H9 (cell line): ENCODE data around the gene SH3BP5. TPM values are rescaled to one million over a fixed set of nuclear protein-coding genes. Genes with fewer than 3 reads are reported as not detected.

ENCODE experiments used
- DNase-seq: peaks from one replicate; pipeline ENCODE4 v3.0.0-alpha.2; 2017
- H2AFZ ChIP-seq: one replicate; pipeline ENCODE4 v1.6.1; 2013; ENCODE audit warnings: mild to moderate bottlenecking, low read length, control low read depth, moderate library complexity
- H2AK5ac ChIP-seq: 2 replicates; pipeline ENCODE4 v1.6.1; 2013; ENCODE audit warnings: low read length, control low read depth, mixed read lengths; ENCODE audit not compliant: insufficient read length
- H2BK120ac ChIP-seq: one replicate; pipeline ENCODE4 v1.6.1; 2013; ENCODE audit warnings: low read depth, mild to moderate bottlenecking, low read length, control low read depth, inconsistent platforms; ENCODE audit not compliant: poor library complexity, severe bottlenecking
- H2BK12ac ChIP-seq: 2 replicates; pipeline ENCODE4 v1.6.1; 2013; ENCODE audit warnings: low read length, control low read depth, mixed read lengths, low read depth; ENCODE audit not compliant: insufficient read length
- H2BK15ac ChIP-seq: 2 replicates; pipeline ENCODE4 v1.6.1; 2013; ENCODE audit warnings: low read depth, low read length, control low read depth
- H2BK20ac ChIP-seq: one replicate; pipeline ENCODE4 v1.6.1; 2013; ENCODE audit warnings: low read depth, mild to moderate bottlenecking, low read length, control low read depth, inconsistent platforms; ENCODE audit not compliant: poor library complexity, severe bottlenecking
- H2BK5ac ChIP-seq: 2 replicates; pipeline ENCODE4 v1.6.1; 2013; ENCODE audit warnings: low read length, control low read depth, mixed read lengths; ENCODE audit not compliant: insufficient read length
- H3K14ac ChIP-seq: 2 replicates; pipeline ENCODE4 v1.6.1; 2013; ENCODE audit warnings: low read length, control low read depth; ENCODE audit not compliant: insufficient read depth
- H3K18ac ChIP-seq: 2 replicates; pipeline ENCODE4 v1.6.1; 2013; ENCODE audit warnings: low read depth, mild to moderate bottlenecking, mixed read lengths, low read length, control low read depth; ENCODE audit not compliant: insufficient read length
- H3K23ac ChIP-seq: 2 replicates; pipeline ENCODE4 v1.6.1; 2013; ENCODE audit warnings: low read length, control low read depth, mixed read lengths, low read depth; ENCODE audit not compliant: insufficient read length
- H3K23me2 ChIP-seq: 2 replicates; pipeline ENCODE4 v1.6.1; 2013; ENCODE audit warnings: low read depth, mild to moderate bottlenecking, mixed read lengths, low read length, control low read depth; ENCODE audit not compliant: insufficient read length, poor library complexity, severe bottlenecking
- H3K27ac ChIP-seq: 2 replicates; pipeline ENCODE4 v1.5.1; 2013; ENCODE audit warnings: low read length, control low read depth, mixed read lengths, low read depth; ENCODE audit not compliant: insufficient read length
- H3K27me3 ChIP-seq: 2 replicates; pipeline ENCODE4 v1.6.1; 2013; ENCODE audit warnings: low read length, control low read depth, inconsistent platforms; ENCODE audit not compliant: insufficient read depth
- H3K4ac ChIP-seq: 2 replicates; pipeline ENCODE4 v1.6.1; 2013; ENCODE audit warnings: low read depth, mild to moderate bottlenecking, control low read depth, inconsistent platforms, low read length, moderate library complexity
- H3K4me1 ChIP-seq: 2 replicates; pipeline ENCODE4 v1.6.1; 2013; ENCODE audit warnings: low read length, control low read depth, inconsistent platforms; ENCODE audit not compliant: insufficient read depth
- H3K4me2 ChIP-seq: 2 replicates; pipeline ENCODE4 v1.6.1; 2013; ENCODE audit warnings: low read length, control low read depth, mixed read lengths; ENCODE audit not compliant: insufficient read length, insufficient read depth
- H3K56ac ChIP-seq: 2 replicates; pipeline ENCODE4 v1.6.1; 2013; ENCODE audit warnings: low read depth, mild to moderate bottlenecking, mixed read lengths, low read length, control low read depth; ENCODE audit not compliant: insufficient read length
- H3K79me1 ChIP-seq: 2 replicates; pipeline ENCODE4 v1.6.1; 2013; ENCODE audit warnings: low read depth, mild to moderate bottlenecking, moderate library complexity, low read length, control low read depth, inconsistent platforms; ENCODE audit not compliant: insufficient read depth, poor library complexity, severe bottlenecking
- H3K79me2 ChIP-seq: 2 replicates; pipeline ENCODE4 v1.6.1; 2013; ENCODE audit warnings: low read length, control low read depth, inconsistent platforms; ENCODE audit not compliant: insufficient read depth
- H3K9ac ChIP-seq: 2 replicates; pipeline ENCODE4 v1.6.1; 2013; ENCODE audit warnings: low read length, control low read depth, mixed read lengths; ENCODE audit not compliant: insufficient read length; ENCODE audit errors: extremely low read depth
- H3K9me3 ChIP-seq: one replicate; pipeline ENCODE4 v1.6.1; 2013; ENCODE audit warnings: low read depth, low read length, inconsistent platforms; ENCODE audit not compliant: control insufficient read depth
- H3T11ph ChIP-seq: one replicate; pipeline ENCODE4 v1.6.1; 2013; ENCODE audit warnings: mild to moderate bottlenecking, low read length, control low read depth, inconsistent platforms
- H4K20me1 ChIP-seq: one replicate; pipeline ENCODE4 v1.6.1; 2013; ENCODE audit not compliant: control insufficient read depth, insufficient read length, insufficient read depth
- H4K5ac ChIP-seq: 2 replicates; pipeline ENCODE4 v1.6.1; 2013; ENCODE audit warnings: low read depth, mild to moderate bottlenecking, mixed read lengths, low read length, control low read depth; ENCODE audit not compliant: insufficient read length
- H4K8ac ChIP-seq: replicated peaks from 2 replicates; pipeline ENCODE4 v1.6.1; 2013; ENCODE audit warnings: low read length, control low read depth, mixed read lengths, low read depth; ENCODE audit not compliant: insufficient read length
- H4K91ac ChIP-seq: 2 replicates; pipeline ENCODE4 v1.6.1; 2013; ENCODE audit warnings: low read depth, mild to moderate bottlenecking, moderate library complexity, mixed read lengths, low read length, control low read depth; ENCODE audit not compliant: insufficient read length
- H3K27ac Mint-ChIP-seq, 3 experiments: 2 replicates in 2 of 3; 3 replicates in 1 of 3; pipeline ENCODE4 v1.8.0; 2020 to 2021; ENCODE audit warnings: mixed read lengths in 3 of 3, mild to moderate bottlenecking in 1 of 3, moderate library complexity in 1 of 3
- H3K27me3 Mint-ChIP-seq: 2 replicates; pipeline ENCODE4 v1.8.0; 2021; ENCODE audit warnings: low read depth, mild to moderate bottlenecking, moderate library complexity, mixed read lengths
- H3K36me3 Mint-ChIP-seq, 3 experiments: 2 replicates in 2 of 3; 3 replicates in 1 of 3; pipeline ENCODE4 v1.8.0; 2020 to 2021; ENCODE audit warnings: low read depth in 3 of 3, mixed read lengths in 3 of 3; ENCODE audit not compliant: insufficient read depth in 1 of 3
- H3K4me1 Mint-ChIP-seq, 2 experiments: 2 replicates each; pipeline ENCODE4 v1.8.0; 2020; ENCODE audit warnings: mixed read lengths in 2 of 2
- H3K4me3 Mint-ChIP-seq, 2 experiments: 2 replicates in 1 of 2; 3 replicates in 1 of 2; pipeline ENCODE4 v1.8.0; 2020 to 2021; ENCODE audit warnings: mild to moderate bottlenecking in 2 of 2, mixed read lengths in 2 of 2, moderate library complexity in 1 of 2
- H3K9me3 Mint-ChIP-seq, 2 experiments: 2 replicates in 1 of 2; 3 replicates in 1 of 2; pipeline ENCODE4 v1.8.0; 2020; ENCODE audit warnings: mild to moderate bottlenecking in 2 of 2, mixed read lengths in 2 of 2, moderate library complexity in 1 of 2
- CTCF ChIP-seq: fragments of 200-600 bp; sonication (generic); conservative IDR thresholded peaks from 3 replicates; pipeline ENCODE4 v1.8.0; 2021; ENCODE audit warnings: antibody characterized with exemption, mild to moderate bottlenecking
- WGBS: extraction: QIAGEN DNeasy Blood & Tissue Kit; methylation state at CpG from one replicate; pipeline ENCODE4 v1.1.7; 2013; ENCODE audit warnings: missing lambda C conversion rate, low lambda C conversion rate, mixed read lengths; ENCODE audit not compliant: insufficient read length; ENCODE audit errors: extremely low coverage; 5-methylcytosine and 5-hydroxymethylcytosine counted together
- total RNA-seq: library from RNA; stranded (reverse); gene quantifications from 2 replicates; pipeline ENCODE4 v1.2.1, GENCODE V29; 2021

SH3BP5 gene
- total RNA-seq, 1 experiment from 2014 or later, result 6.8 TPM

GRCh38 chr3:15319136-15319535 lies 13.2 kb downstream of the SH3BP5 start:
- H4K8ac ChIP-seq, result no peak overlapping the region
- H2BK20ac ChIP-seq, result no peak overlapping the region
- H3K79me1 ChIP-seq, result no peaks in the 10 kb centered on the region
- H3K27me3 ChIP-seq, result no peaks in the 10 kb centered on the region
- H3K27ac ChIP-seq, result no peak overlapping the region
- H2AK5ac ChIP-seq, result no peak overlapping the region
- H3K56ac ChIP-seq, result no peak overlapping the region
- no peaks in the 10 kb centered on the region for H3K36me3 Mint-ChIP-seq
- H2BK120ac ChIP-seq, result no peak overlapping the region
- no peak overlapping the region for H3K9ac ChIP-seq
- no peak overlapping the region for H3T11ph ChIP-seq
- H2BK12ac ChIP-seq, result no peak overlapping the region
- DNase-seq, result no peak
- no peak overlapping the region for H2AFZ ChIP-seq
- no peak overlapping the region for H2BK15ac ChIP-seq
- H2BK5ac ChIP-seq, result no peak overlapping the region
- H3K27ac Mint-ChIP-seq, result no peak overlapping the region
- no peak overlapping the region for H3K14ac ChIP-seq
- H3K4me3 Mint-ChIP-seq, result no peak overlapping the region
- no peak overlapping the region for H4K91ac ChIP-seq
- no peak overlapping the region for H3K23ac ChIP-seq
- no peak overlapping the region for H3K18ac ChIP-seq
- H3K4me1 Mint-ChIP-seq, result peaks cover 11 to 19% of the 10 kb centered on the region in 2 experiments
- no CpG with 5 or more reads among the region's 2 CpGs for WGBS
- no peaks in the 10 kb centered on the region for H4K20me1 ChIP-seq
- no peaks in the 10 kb centered on the region for H3K9me3 ChIP-seq
- H3K79me2 ChIP-seq, result no peaks in the 10 kb centered on the region
- H4K5ac ChIP-seq, result no peak overlapping the region
- H3K4me1 ChIP-seq, result no peaks in the 10 kb centered on the region
- H3K4ac ChIP-seq, result no peak overlapping the region
- H3K27me3 Mint-ChIP-seq, result 0 out of 2 replicates have a peak, but pooled peaks cover 1% of the 10 kb centered on the region
- H3K4me2 ChIP-seq, result no peak overlapping the region
- no peaks in the 10 kb centered on the region for H3K23me2 ChIP-seq
- no peak for TF ChIP-seq CTCF
- H3K9me3 Mint-ChIP-seq, result no peaks in the 10 kb centered on the region
